ENCODE measurements around the gene SEC22C.
"Not testable (repeated sequence)": the region's sequence is repeated elsewhere in the genome, so short reads cannot be mapped to it uniquely, and the experiment has no call there.

SEC22C gene

GRCh38 chr3:42579346-42579745 lies 2.4 kb downstream of the SEC22C start:
- DNase-seq (ENCODE audit: low spot score): not testable (repeated sequence)

GRCh38 chr3:42578054-42578453 lies 3.7 kb downstream of the SEC22C start:
- DNase-seq (ENCODE audit: low spot score): no peak

GRCh38 chr3:42575137-42575741 lies 6.5 kb downstream of the SEC22C start:
- no peak for DNase-seq (ENCODE audit: low spot score)

- DNase-seq (ENCODE audit: low spot score): peak; percentile 45
These were observed 9.5 kb downstream of the SEC22C start for GRCh38 chr3:42572278-42572677.

- no peak for DNase-seq (ENCODE audit: low spot score)
These were observed 12.1 kb downstream of the SEC22C start for GRCh38 chr3:42569593-42570142.

- DNase-seq (ENCODE audit: low spot score): no peak
These were observed 19.5 kb downstream of the SEC22C start for GRCh38 chr3:42562047-42562907.

GRCh38 chr3:42557854-42558253 lies 23.9 kb downstream of the SEC22C start:
- no peak for DNase-seq (ENCODE audit: low spot score)

GRCh38 chr3:42556817-42557216 lies 24.9 kb downstream of the SEC22C start:
- DNase-seq (ENCODE audit: low spot score): not testable (repeated sequence)

GRCh38 chr3:42556089-42556632 lies 25.6 kb downstream of the SEC22C start:
- DNase-seq (ENCODE audit: low spot score): no peak

- no peak for DNase-seq (ENCODE audit: low spot score)
These were observed 28.9 kb downstream of the SEC22C start for GRCh38 chr3:42552830-42553229.

GRCh38 chr3:42550250-42550649 lies 31.5 kb downstream of the SEC22C start:
- no peak for DNase-seq (ENCODE audit: low spot score)

GRCh38 chr3:42549131-42549530 lies 32.6 kb downstream of the SEC22C start:
- no peak for DNase-seq (ENCODE audit: low spot score)

GRCh38 chr3:42547401-42547945 lies 34.3 kb downstream of the SEC22C start:
- peak; percentile 86 for DNase-seq (ENCODE audit: low spot score)

- DNase-seq (ENCODE audit: low spot score): no peak
These were observed 35.0 kb downstream of the SEC22C start for GRCh38 chr3:42546691-42547213.

GRCh38 chr3:42545284-42545900 lies 36.4 kb downstream of the SEC22C start:
- DNase-seq (ENCODE audit: low spot score): no peak

- DNase-seq (ENCODE audit: low spot score): no peak
These were observed 37.1 kb downstream of the SEC22C start for GRCh38 chr3:42544492-42545283.

- no peak for DNase-seq (ENCODE audit: low spot score)
These were observed 40.7 kb downstream of the SEC22C start for GRCh38 chr3:42541079-42541478.

- peak; percentile 56 for DNase-seq (ENCODE audit: low spot score)
These were observed 41.7 kb downstream of the SEC22C start for GRCh38 chr3:42539871-42540714.

GRCh38 chr3:42537350-42537749 lies 44.4 kb downstream of the SEC22C start:
- DNase-seq (ENCODE audit: low spot score): no peak

All from GM03348 (cell line).